Kidney (tissue), 14 donors: ENCODE results near the gene PPP2R2D. TPM values are rescaled to one million over a fixed set of nuclear protein-coding genes. Genes with fewer than 3 reads are reported as not detected.
A peak's percentile ranks its signal among the peaks of the same experiment; 100 is the strongest.

Source experiments
- DNase-seq, 5 donors: peaks; one replicate each; pipeline ENCODE4 v3.0.0-alpha.2; 2013 to 2020
- FAIRE-seq: peaks from 2 replicates; lab custom pipeline; 2012; peaks lifted over from hg19 to GRCh38; lab: Jason Lieb, UNC
- H3K27ac ChIP-seq, 2 donors: one replicate each; pipeline ENCODE4 v1.7.0; 2013; ENCODE audit warnings: low read depth in 2 of 2, low read length in 2 of 2, inconsistent platforms in 1 of 2
- H3K27me3 ChIP-seq: one replicate; pipeline ENCODE4 v1.7.1; 2013; ENCODE audit warnings: low read length, inconsistent platforms; ENCODE audit not compliant: control insufficient read depth, insufficient read depth
- H3K36me3 ChIP-seq, 3 donors: one replicate each; pipeline versions ENCODE4 v1.7.0 to v1.7.1; 2013; ENCODE audit warnings: low read length in 3 of 3, control low read depth in 1 of 3, inconsistent platforms in 1 of 3; ENCODE audit not compliant: insufficient read depth in 3 of 3, control insufficient read depth in 2 of 3
- H3K4me1 ChIP-seq, 3 donors: one replicate each; pipeline versions ENCODE4 v1.7.0 to v1.7.1; 2013; ENCODE audit warnings: low read length in 3 of 3, inconsistent platforms in 1 of 3, low read depth in 1 of 3; ENCODE audit not compliant: control insufficient read depth in 2 of 3, insufficient read depth in 2 of 3
- H3K4me3 ChIP-seq, 3 donors: one replicate each; pipeline versions ENCODE4 v1.7.0 to v1.8.1; 2013; ENCODE audit warnings: low read length in 3 of 3, control low read depth in 1 of 3, inconsistent platforms in 1 of 3
- H3K9ac ChIP-seq, 3 donors: one replicate each; pipeline versions ENCODE4 v1.7.0 to v1.7.1; 2013; ENCODE audit warnings: low read length in 3 of 3, control low read depth in 1 of 3, inconsistent platforms in 1 of 3
- H3K9me3 ChIP-seq, 3 donors: one replicate each; pipeline versions ENCODE4 v1.7.0 to v1.7.1; 2013; ENCODE audit warnings: low read length in 3 of 3, control low read depth in 1 of 3, inconsistent platforms in 1 of 3; ENCODE audit not compliant: control insufficient read depth in 2 of 3, insufficient read depth in 1 of 3
- intact Hi-C: fragments of 100-400 bp; cut with DNase I; formaldehyde crosslinking; loops from one replicate; pipeline ENCODE4 v1.11.1; 2022
- polyA plus RNA-seq: library from polyadenylated mRNA; stranded (reverse); fragments of 350-450 nt; fragmentation: Illumina TruSeq; extraction: RNeasy Lipid Tissue Mini Kit (QIAGEN cat#74804); gene quantifications from one replicate; pipeline ENCODE4 v1.2.3, GENCODE V29; 2014; ENCODE audit warnings: low read depth, low replicate concordance; ENCODE audit not compliant: insufficient read depth
- total RNA-seq: library from RNA; stranded (reverse); fragmentation: NEBNext Ultra II Directional; extraction: Animal tissue kit (Norgen Biotek cat#: 25700); gene quantifications from one replicate; pipeline ENCODE4 v1.2.1, GENCODE V29; 2021
- TF ChIP-seq, protein P1 (sequence below): IDR thresholded peaks from 3 replicates; pipeline ENCODE4 v1.5.1; 2012; ENCODE audit warnings: mild to moderate bottlenecking, moderate library complexity, borderline replicate concordance; ENCODE audit not compliant: insufficient read depth; ENCODE audit errors: extremely low read depth
- donor health status: control.
- donor health status: control.
- donor health status: control.
- donor health status: control.
- donor health status: control.
- donor health status: DM: yes; HTN: yes; CAD: no.
- donor health status: Normal renal cell carcinoma (clear cell type).

The PPP2R2D gene
- total and polyA plus RNA-seq, 2 donors from 2014 or later: 28.3 to 34.8 TPM

DNA sequence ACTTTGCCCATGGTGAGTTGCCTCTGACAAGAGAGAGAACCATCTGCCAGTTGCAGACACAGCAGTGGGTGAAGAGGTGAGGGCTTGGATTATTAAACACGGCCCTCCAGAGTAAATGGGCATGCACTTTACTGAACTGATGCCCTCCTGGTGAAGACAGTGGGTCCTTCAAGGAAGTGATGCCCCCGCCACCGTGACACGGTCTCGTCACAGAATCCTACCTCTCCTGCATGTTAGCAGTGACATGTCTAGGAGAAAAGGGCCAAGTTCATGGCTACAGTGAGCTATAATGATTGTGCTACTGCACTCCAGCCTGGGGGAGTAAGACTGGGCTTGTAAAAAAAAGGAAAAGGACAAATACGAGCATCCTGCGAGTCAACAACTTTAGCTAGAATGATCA is 78.5 kb downstream of the PPP2R2D start:
- no peaks in the 10 kb centered on the region for H3K27me3 ChIP-seq
- peak overlapping the region in 1 of 3 donors; percentile 8 for H3K9ac ChIP-seq
- H3K36me3 ChIP-seq: no peaks in the 10 kb centered on the region
- intact Hi-C loops: no loop called here
- no peak for FAIRE-seq
- DNase-seq: peak in 1 of 5 donors; percentile 41
- H3K9me3 ChIP-seq: no peaks in the 10 kb centered on the region
- TF ChIP-seq, protein P1, sequence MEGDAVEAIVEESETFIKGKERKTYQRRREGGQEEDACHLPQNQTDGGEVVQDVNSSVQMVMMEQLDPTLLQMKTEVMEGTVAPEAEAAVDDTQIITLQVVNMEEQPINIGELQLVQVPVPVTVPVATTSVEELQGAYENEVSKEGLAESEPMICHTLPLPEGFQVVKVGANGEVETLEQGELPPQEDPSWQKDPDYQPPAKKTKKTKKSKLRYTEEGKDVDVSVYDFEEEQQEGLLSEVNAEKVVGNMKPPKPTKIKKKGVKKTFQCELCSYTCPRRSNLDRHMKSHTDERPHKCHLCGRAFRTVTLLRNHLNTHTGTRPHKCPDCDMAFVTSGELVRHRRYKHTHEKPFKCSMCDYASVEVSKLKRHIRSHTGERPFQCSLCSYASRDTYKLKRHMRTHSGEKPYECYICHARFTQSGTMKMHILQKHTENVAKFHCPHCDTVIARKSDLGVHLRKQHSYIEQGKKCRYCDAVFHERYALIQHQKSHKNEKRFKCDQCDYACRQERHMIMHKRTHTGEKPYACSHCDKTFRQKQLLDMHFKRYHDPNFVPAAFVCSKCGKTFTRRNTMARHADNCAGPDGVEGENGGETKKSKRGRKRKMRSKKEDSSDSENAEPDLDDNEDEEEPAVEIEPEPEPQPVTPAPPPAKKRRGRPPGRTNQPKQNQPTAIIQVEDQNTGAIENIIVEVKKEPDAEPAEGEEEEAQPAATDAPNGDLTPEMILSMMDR: no peak
- H3K4me3 ChIP-seq: peak overlapping the region in 2 of 3 donors; percentile 4 to 45
- H3K27ac ChIP-seq: peak overlapping the region in 1 of 2 donors; percentile 9
- H3K4me1 ChIP-seq: peaks cover 4 to 18% (median 18%) of the 10 kb centered on the region in 3 donors

DNA sequence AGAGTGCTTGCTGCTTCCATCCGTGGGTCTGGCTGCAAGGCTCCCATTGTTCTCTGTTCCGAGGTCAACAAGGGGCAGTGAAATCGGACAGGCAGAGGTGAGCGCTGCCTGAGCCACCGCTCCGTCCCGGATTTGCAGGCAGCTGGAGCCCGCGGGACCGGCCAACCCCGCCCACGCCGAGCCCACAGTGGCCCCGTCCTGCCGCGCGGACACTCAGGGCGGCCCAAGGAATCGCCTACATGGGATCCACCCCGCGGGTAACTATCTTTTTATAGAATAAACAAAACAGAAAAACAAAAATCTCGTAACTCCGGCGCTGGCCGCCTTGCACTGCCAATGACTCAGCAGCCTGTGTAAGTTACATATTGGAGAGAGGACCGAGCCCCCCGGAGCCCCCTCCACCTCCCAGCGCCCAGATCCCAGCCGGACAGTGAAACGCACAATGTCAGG is 79.0 kb downstream of the PPP2R2D start:
- FAIRE-seq: no peak
- peak overlapping the region in 1 of 2 donors; percentile 9 for H3K27ac ChIP-seq
- H3K9ac ChIP-seq: peak overlapping the region in 2 of 3 donors; percentile 8 to 59
- TF ChIP-seq, protein P1: no peak
- H3K36me3 ChIP-seq: no peaks in the 10 kb centered on the region
- peaks cover 4 to 18% (median 13%) of the 10 kb centered on the region in 3 donors for H3K4me1 ChIP-seq
- peak overlapping the region in 2 of 3 donors; percentile 40 to 45 for H3K4me3 ChIP-seq
- H3K9me3 ChIP-seq: no peaks in the 10 kb centered on the region
- peak in 2 of 5 donors; percentile 29 to 81 for DNase-seq
- H3K27me3 ChIP-seq: no peaks in the 10 kb centered on the region
- intact Hi-C loops: no loop called here

DNA sequence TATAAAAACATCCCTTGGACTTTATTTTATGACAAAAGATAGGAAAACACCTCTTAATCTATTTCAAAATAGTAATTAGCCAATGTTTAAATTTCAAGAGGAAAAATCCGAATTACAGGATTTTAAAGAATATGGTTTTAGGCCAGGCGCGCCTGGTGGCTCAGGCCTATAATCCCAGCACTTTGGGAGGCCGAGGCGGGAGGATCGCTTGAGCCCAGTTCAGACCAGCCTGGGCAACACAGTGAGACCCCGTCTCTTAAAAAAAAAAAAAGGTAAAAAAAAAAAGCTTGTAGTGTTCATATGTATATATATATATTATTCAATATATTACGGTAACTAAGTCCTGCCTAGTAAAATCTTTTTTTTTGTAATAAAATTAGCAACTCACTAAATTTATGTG is 79.5 kb downstream of the PPP2R2D start:
- H3K4me3 ChIP-seq: peak overlapping the region in 2 of 3 donors; percentile 40 to 79
- TF ChIP-seq, protein P1: no peak
- H3K27ac ChIP-seq: no peak overlapping the region

More for the DNA sequence above, 79.5 kb downstream of the PPP2R2D start:
- Histone ChIP-seq H3K27me3 (no peaks in the 10 kb centered on the region), H3K4me1 (peaks cover 4 to 18% (median 11%) of the 10 kb centered on the region in 3 donors), H3K36me3 (no peaks in the 10 kb centered on the region), H3K9ac (no peak overlapping the region), H3K9me3 (no peaks in the 10 kb centered on the region)
- intact Hi-C loops: no loop called here
- FAIRE-seq: no peak
- no peak for DNase-seq
